MM.1S (cell line): ENCODE results near the gene RGMA.

ENCODE experiments used
- DNase-seq: peaks from one replicate; pipeline ENCODE4 v3.0.0-alpha.2; 2015
- H2AFZ ChIP-seq: fragments of 300-600 bp; sonication (generic); 2 replicates; pipeline ENCODE4 v1.6.0; 2016; ENCODE audit warnings: antibody characterized with exemption, low read length
- H3F3A ChIP-seq: fragments of 300-600 bp; sonication (generic); 2 replicates; pipeline ENCODE4 v1.6.1; 2016; ENCODE audit warnings: mild to moderate bottlenecking, antibody characterized with exemption, low read length, moderate library complexity, mixed read lengths; ENCODE audit not compliant: insufficient read depth
- H3K27ac ChIP-seq: fragments of 300-600 bp; sonication (generic); 2 replicates; pipeline ENCODE4 v1.5.1; 2016; ENCODE audit warnings: mild to moderate bottlenecking, low read length
- H3K27me3 ChIP-seq: fragments of 300-600 bp; sonication (generic); replicated peaks from 2 replicates; pipeline ENCODE4 v1.6.0; 2016; ENCODE audit warnings: low read length; ENCODE audit not compliant: insufficient read depth
- H3K36me3 ChIP-seq: fragments of 300-600 bp; sonication (generic); replicated peaks from 2 replicates; pipeline ENCODE4 v1.6.1; 2016; ENCODE audit warnings: mild to moderate bottlenecking, low read length, mixed read lengths; ENCODE audit not compliant: insufficient read depth
- H3K4me1 ChIP-seq: fragments of 300-600 bp; sonication (generic); 2 replicates; pipeline ENCODE4 v1.6.1; 2016; ENCODE audit warnings: low read length, mixed read lengths
- H3K4me2 ChIP-seq: fragments of 300-600 bp; sonication (generic); 2 replicates; pipeline ENCODE4 v1.6.0; 2016; ENCODE audit warnings: low read depth, low read length
- H3K4me3 ChIP-seq: fragments of 300-600 bp; sonication (generic); 2 replicates; pipeline ENCODE4 v1.5.1; 2016; ENCODE audit warnings: low read length, mixed read lengths
- H3K79me2 ChIP-seq: fragments of 300-600 bp; sonication (generic); 2 replicates; pipeline ENCODE4 v1.6.1; 2016; ENCODE audit warnings: mixed run types, low read length, mixed read lengths
- H3K9ac ChIP-seq: fragments of 300-600 bp; sonication (generic); 2 replicates; pipeline ENCODE4 v1.6.1; 2016; ENCODE audit warnings: low read length, mixed read lengths
- H3K9me2 ChIP-seq: fragments of 300-600 bp; sonication (generic); replicated peaks from 2 replicates; pipeline ENCODE4 v1.6.1; 2016; ENCODE audit warnings: mild to moderate bottlenecking, low read length, mixed read lengths; ENCODE audit not compliant: insufficient read depth
- H3K9me3 ChIP-seq: fragments of 300-600 bp; sonication (generic); replicated peaks from 2 replicates; pipeline ENCODE4 v1.6.1; 2016; ENCODE audit warnings: mild to moderate bottlenecking, low read length, mixed read lengths; ENCODE audit not compliant: insufficient read depth
- H4K20me1 ChIP-seq: fragments of 300-600 bp; sonication (generic); 2 replicates; pipeline ENCODE4 v1.6.1; 2016; ENCODE audit warnings: mild to moderate bottlenecking, low read length, moderate library complexity, mixed read lengths; ENCODE audit not compliant: insufficient read depth
- EZH2 ChIP-seq: fragments of 300-600 bp; sonication (generic); optimal IDR thresholded peaks from 2 replicates; pipeline ENCODE3; 2017; ENCODE audit warnings: low read depth, mild to moderate bottlenecking, antibody characterized with exemption, low read length, mixed read lengths
- EZH2phosphoT487 ChIP-seq: fragments of 300-600 bp; sonication (generic); IDR thresholded peaks from 2 replicates; pipeline ENCODE4 v1.6.1; 2018; ENCODE audit warnings: antibody characterized with exemption, low read length
- TF ChIP-seq, protein P1 (sequence below): fragments of 300-600 bp; sonication (generic); IDR thresholded peaks from 2 replicates; pipeline ENCODE4 v1.5.1; 2016; ENCODE audit warnings: antibody characterized with exemption, low read length, mixed read lengths

RGMA gene

GRCh38 chr15:93060336-93061248 is 28.4 kb downstream of the RGMA start:
- no peak for TF ChIP-seq EZH2
- TF ChIP-seq, protein P1, sequence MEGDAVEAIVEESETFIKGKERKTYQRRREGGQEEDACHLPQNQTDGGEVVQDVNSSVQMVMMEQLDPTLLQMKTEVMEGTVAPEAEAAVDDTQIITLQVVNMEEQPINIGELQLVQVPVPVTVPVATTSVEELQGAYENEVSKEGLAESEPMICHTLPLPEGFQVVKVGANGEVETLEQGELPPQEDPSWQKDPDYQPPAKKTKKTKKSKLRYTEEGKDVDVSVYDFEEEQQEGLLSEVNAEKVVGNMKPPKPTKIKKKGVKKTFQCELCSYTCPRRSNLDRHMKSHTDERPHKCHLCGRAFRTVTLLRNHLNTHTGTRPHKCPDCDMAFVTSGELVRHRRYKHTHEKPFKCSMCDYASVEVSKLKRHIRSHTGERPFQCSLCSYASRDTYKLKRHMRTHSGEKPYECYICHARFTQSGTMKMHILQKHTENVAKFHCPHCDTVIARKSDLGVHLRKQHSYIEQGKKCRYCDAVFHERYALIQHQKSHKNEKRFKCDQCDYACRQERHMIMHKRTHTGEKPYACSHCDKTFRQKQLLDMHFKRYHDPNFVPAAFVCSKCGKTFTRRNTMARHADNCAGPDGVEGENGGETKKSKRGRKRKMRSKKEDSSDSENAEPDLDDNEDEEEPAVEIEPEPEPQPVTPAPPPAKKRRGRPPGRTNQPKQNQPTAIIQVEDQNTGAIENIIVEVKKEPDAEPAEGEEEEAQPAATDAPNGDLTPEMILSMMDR = no peak
- no peak for TF ChIP-seq EZH2phosphoT487
- no peak overlapping the region; the same call in 1 of the 2 replicates for H3K4me3 ChIP-seq
- peaks cover 6% of the 10 kb centered on the region; the same call in 1 of the 2 replicates for H3K4me1 ChIP-seq

DNA sequence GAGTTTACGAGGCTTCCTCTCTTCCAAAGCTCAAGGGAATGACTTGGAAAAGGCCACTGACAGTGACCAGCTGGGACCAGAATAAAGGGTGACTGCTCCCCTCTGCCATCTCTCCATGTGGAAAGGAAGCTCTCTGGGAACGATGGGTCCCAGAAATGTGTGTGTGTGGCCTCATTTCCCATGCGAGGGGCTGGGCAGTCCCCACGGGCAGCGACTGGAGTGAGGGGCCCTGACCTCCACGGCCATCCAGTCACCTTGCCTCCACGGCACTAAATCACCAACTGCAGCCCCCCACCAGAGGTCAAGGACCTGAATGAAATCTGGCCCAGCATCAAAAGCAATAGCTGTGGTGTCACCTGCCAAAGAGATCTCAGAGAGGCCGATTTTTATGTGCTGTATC is 29.6 kb downstream of the RGMA start:
- Histone ChIP-seq H4K20me1 (no peaks in the 10 kb centered on the region), H3K9me3 (no peaks in the 10 kb centered on the region), H3F3A (peaks cover 5% of the 10 kb centered on the region; the same call in 1 of the 2 replicates), H3K27ac (no peak overlapping the region), H3K27me3 (no peaks in the 10 kb centered on the region), H3K4me1 (peaks cover 6% of the 10 kb centered on the region; the same call in 1 of the 2 replicates), H3K9ac (no peak overlapping the region), H2AFZ (no peak overlapping the region), H3K79me2 (no peaks in the 10 kb centered on the region), H3K4me3 (no peak overlapping the region), H3K4me2 (no peak overlapping the region), H3K36me3 (no peaks in the 10 kb centered on the region), H3K9me2 (no peaks in the 10 kb centered on the region)
- DNase-seq = no peak
- no peak for TF ChIP-seq EZH2phosphoT487
- TF ChIP-seq EZH2 = no peak
- TF ChIP-seq, protein P1 = no peak

More at GRCh38 chr15:93060336-93061248, 28.4 kb downstream of the RGMA start:
- Histone ChIP-seq H3K4me2 (peak overlapping the region; percentile 60; the same call in 1 of the 2 replicates), H3K79me2 (no peaks in the 10 kb centered on the region), H3K27me3 (no peaks in the 10 kb centered on the region), H3K27ac (no peak overlapping the region), H2AFZ (no peak overlapping the region), H3F3A (peaks cover 5% of the 10 kb centered on the region; the same call in 1 of the 2 replicates), H3K9me3 (no peaks in the 10 kb centered on the region), H3K9ac (no peak overlapping the region), H4K20me1 (no peaks in the 10 kb centered on the region), H3K36me3 (no peaks in the 10 kb centered on the region), H3K9me2 (no peaks in the 10 kb centered on the region)
- no peak for DNase-seq

- Histone ChIP-seq H3K9me2 (no peaks in the 10 kb centered on the region), H3K79me2 (no peaks in the 10 kb centered on the region), H3F3A (peaks cover 5% of the 10 kb centered on the region; the same call in 1 of the 2 replicates), H3K27me3 (no peaks in the 10 kb centered on the region), H3K27ac (no peak overlapping the region), H3K36me3 (no peaks in the 10 kb centered on the region), H3K9me3 (no peaks in the 10 kb centered on the region), H3K4me2 (no peak overlapping the region), H4K20me1 (no peaks in the 10 kb centered on the region), H3K9ac (no peak overlapping the region), H3K4me3 (no peak overlapping the region), H3K4me1 (peaks cover 6% of the 10 kb centered on the region; the same call in 1 of the 2 replicates), H2AFZ (no peak overlapping the region)
- no peak for DNase-seq
- TF ChIP-seq EZH2 (no peak), EZH2phosphoT487 (no peak)
- TF ChIP-seq, protein P1 = no peak
Measured at GRCh38 chr15:93058904-93059427, 30.0 kb downstream of the RGMA start.
